ENCODE data around the gene TRMT5. TPM values are rescaled to one million over a fixed set of nuclear protein-coding genes. Genes with fewer than 3 reads are reported as not detected.

The TRMT5 gene
- total and polyA plus RNA-seq, 2 donors (not counting 1 experiment from before 2014, with no cell fraction given), result 8.0 to 18.3 TPM

- Histone ChIP-seq H3K79me2 (ENCODE audit: control insufficient read depth, insufficient read depth, low read length) (no peaks in the 10 kb centered on the region), H2AFZ (ENCODE audit: low read length) (no peak overlapping the region), H3K4me3 (replicated peaks in 1 of 4; ENCODE audit: control extremely low read depth in 1 of 4, insufficient read depth in 1 of 4, low read depth in 3 of 4, low read length in 4 of 4) (no peak overlapping the region), H3K4me1 (ENCODE audit: control insufficient read depth, extremely low read depth, insufficient read depth, low read length) (no peaks in the 10 kb centered on the region), H3K27me3 (ENCODE audit: control insufficient read depth, insufficient read depth, low read length) (no peaks in the 10 kb centered on the region), H3K36me3 (ENCODE audit: control insufficient read depth, insufficient read depth, low read length) (no peaks in the 10 kb centered on the region), H3K4me2 (ENCODE audit: extremely low read depth, insufficient read depth, low read length) (no peak overlapping the region), H3K9me3 (ENCODE audit: control insufficient read depth, insufficient read depth, low read depth, low read length) (no peaks in the 10 kb centered on the region), H4K20me1 (ENCODE audit: control insufficient read depth, extremely low read depth, insufficient read depth, low read length) (no peaks in the 10 kb centered on the region), H3K27ac (ENCODE audit: insufficient read depth, low read length) (no peak overlapping the region), H3K9ac (ENCODE audit: insufficient read depth, low read length) (no peak overlapping the region)
- TF ChIP-seq CTCF (conservative IDR thresholded peaks at IDR 0.05 in 1 of 2, IDR thresholded peaks at IDR 0.05 in 1 of 2; ENCODE audit: low read depth in 1 of 2, low read length in 2 of 2) (no peak), EZH2 (IDR thresholded peaks at IDR 0.05; ENCODE audit: low read length, missing control alignments) (no peak)
- DNase-seq (ENCODE audit: low read depth in 2 of 2), result peak in 1 of 2 donors; percentile 42
Observed at GRCh38 chr14:60944204-60944603, 36.7 kb downstream of the TRMT5 start.

GRCh38 chr14:60943637-60944032, 37.2 kb downstream of the TRMT5 start:
- DNase-seq (ENCODE audit: low read depth in 2 of 2), result no peak
- no peak overlapping the region for H3K9ac ChIP-seq (ENCODE audit: insufficient read depth, low read length)
- no peaks in the 10 kb centered on the region for H3K4me1 ChIP-seq (ENCODE audit: control insufficient read depth, extremely low read depth, insufficient read depth, low read length)
- no peaks in the 10 kb centered on the region for H3K36me3 ChIP-seq (ENCODE audit: control insufficient read depth, insufficient read depth, low read length)
- TF ChIP-seq EZH2 (IDR thresholded peaks at IDR 0.05; ENCODE audit: low read length, missing control alignments) (no peak), CTCF (conservative IDR thresholded peaks at IDR 0.05 in 1 of 2, IDR thresholded peaks at IDR 0.05 in 1 of 2; ENCODE audit: low read depth in 1 of 2, low read length in 2 of 2) (no peak)
- H3K9me3 ChIP-seq (ENCODE audit: control insufficient read depth, insufficient read depth, low read depth, low read length), result no peaks in the 10 kb centered on the region
- no peaks in the 10 kb centered on the region for H3K79me2 ChIP-seq (ENCODE audit: control insufficient read depth, insufficient read depth, low read length)
- H3K4me2 ChIP-seq (ENCODE audit: extremely low read depth, insufficient read depth, low read length), result no peak overlapping the region
- no peak overlapping the region for H2AFZ ChIP-seq (ENCODE audit: low read length)
- H4K20me1 ChIP-seq (ENCODE audit: control insufficient read depth, extremely low read depth, insufficient read depth, low read length), result no peaks in the 10 kb centered on the region
- no peak overlapping the region for H3K27ac ChIP-seq (ENCODE audit: insufficient read depth, low read length)
- H3K4me3 ChIP-seq (replicated peaks in 1 of 4; ENCODE audit: control extremely low read depth in 1 of 4, insufficient read depth in 1 of 4, low read depth in 3 of 4, low read length in 4 of 4), result no peak overlapping the region
- H3K27me3 ChIP-seq (ENCODE audit: control insufficient read depth, insufficient read depth, low read length), result no peaks in the 10 kb centered on the region

GRCh38 chr14:60935319-60935718, 45.6 kb downstream of the TRMT5 start:
- no peaks in the 10 kb centered on the region for H3K4me1 ChIP-seq (ENCODE audit: control insufficient read depth, extremely low read depth, insufficient read depth, low read length)
- no peak overlapping the region for H2AFZ ChIP-seq (ENCODE audit: low read length)
- no peak for DNase-seq (ENCODE audit: low read depth in 2 of 2)
- no peak overlapping the region for H3K4me3 ChIP-seq (replicated peaks in 1 of 4; ENCODE audit: control extremely low read depth in 1 of 4, insufficient read depth in 1 of 4, low read depth in 3 of 4, low read length in 4 of 4)
- no peak overlapping the region for H3K4me2 ChIP-seq (ENCODE audit: extremely low read depth, insufficient read depth, low read length)
- H3K36me3 ChIP-seq (ENCODE audit: control insufficient read depth, insufficient read depth, low read length), result no peaks in the 10 kb centered on the region
- no peaks in the 10 kb centered on the region for H3K79me2 ChIP-seq (ENCODE audit: control insufficient read depth, insufficient read depth, low read length)
- H3K27ac ChIP-seq (ENCODE audit: insufficient read depth, low read length), result no peak overlapping the region
- H4K20me1 ChIP-seq (ENCODE audit: control insufficient read depth, extremely low read depth, insufficient read depth, low read length), result no peaks in the 10 kb centered on the region
- no peaks in the 10 kb centered on the region for H3K27me3 ChIP-seq (ENCODE audit: control insufficient read depth, insufficient read depth, low read length)
- no peak for TF ChIP-seq CTCF (conservative IDR thresholded peaks at IDR 0.05 in 1 of 2, IDR thresholded peaks at IDR 0.05 in 1 of 2; ENCODE audit: low read depth in 1 of 2, low read length in 2 of 2)
- no peak for TF ChIP-seq EZH2 (IDR thresholded peaks at IDR 0.05; ENCODE audit: low read length, missing control alignments)
- no peak overlapping the region for H3K9ac ChIP-seq (ENCODE audit: insufficient read depth, low read length)
- H3K9me3 ChIP-seq (ENCODE audit: control insufficient read depth, insufficient read depth, low read depth, low read length), result no peaks in the 10 kb centered on the region
